H1 (cell line): Measurements from ENCODE around the gene CCNK. TPM values are rescaled to one million over a fixed set of nuclear protein-coding genes. Genes with fewer than 3 reads are reported as not detected.

ENCODE experiments used
- SP1 ChIP-seq: IDR thresholded peaks from 2 replicates; pipeline ENCODE4 v1.6.1; 2011; ENCODE audit warnings: low read depth, low read length
- polyA plus RNA-seq, 7 experiments: library from polyadenylated mRNA; depleted of rRNA in 3 of 7; stranded (reverse) in 5 of 7; unstranded in 2 of 7; fragments of >200 nt in 5 of 7; fragments of 200-250 nt in 2 of 7; gene quantifications; 1 replicate in 5 of 7; 2 replicates in 1 of 7; 4 replicates in 1 of 7; pipeline versions ENCODE4 v1.2.1 to v1.2.3, GENCODE V29; 2011 to 2013; ENCODE audit warnings: missing spikeins in 2 of 7, mixed read lengths in 2 of 7
- total RNA-seq: library from RNA; stranded (reverse); fragmentation: NEBNext Ultra II Directional; extraction: Animal tissue kit (Norgen Biotek cat#: 25700); gene quantifications from 2 replicates; pipeline ENCODE4 v1.2.1, GENCODE V29; 2021
- TF ChIP-seq, protein P1 (sequence below): fragments of 300-600 bp; sonication (generic); IDR thresholded peaks from 2 replicates; pipeline ENCODE4 v1.7.1; 2012; ENCODE audit warnings: low read length, moderate library complexity, mild to moderate bottlenecking, inconsistent platforms; ENCODE audit not compliant: insufficient replicate concordance

The CCNK gene
- total and polyA plus RNA-seq, 2 of the 8 experiments (the other 6 are each of a cell fraction or from before 2014, with no cell fraction given): 10.7 to 82.7 TPM

DNA sequence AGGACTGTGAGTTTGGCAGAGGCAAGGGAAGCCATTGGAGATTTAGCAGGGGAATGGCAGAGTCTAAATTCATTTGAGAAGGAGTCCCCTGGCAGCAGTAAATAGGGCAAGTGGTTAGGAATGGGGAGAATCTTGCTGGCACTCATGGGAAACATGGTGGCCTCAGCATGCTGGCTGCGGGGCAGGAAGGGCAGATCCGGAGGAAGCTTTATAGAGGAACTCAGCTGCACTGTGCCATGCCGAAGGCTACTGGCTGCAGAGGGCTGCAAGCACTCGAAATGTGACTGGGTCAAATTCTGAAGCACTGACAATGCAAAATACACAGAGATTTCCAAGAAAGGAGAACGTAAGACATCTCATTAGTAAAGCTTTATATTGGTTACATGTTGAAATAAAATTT is 23.9 kb downstream of the CCNK start (continued):
- TF ChIP-seq, protein P1, sequence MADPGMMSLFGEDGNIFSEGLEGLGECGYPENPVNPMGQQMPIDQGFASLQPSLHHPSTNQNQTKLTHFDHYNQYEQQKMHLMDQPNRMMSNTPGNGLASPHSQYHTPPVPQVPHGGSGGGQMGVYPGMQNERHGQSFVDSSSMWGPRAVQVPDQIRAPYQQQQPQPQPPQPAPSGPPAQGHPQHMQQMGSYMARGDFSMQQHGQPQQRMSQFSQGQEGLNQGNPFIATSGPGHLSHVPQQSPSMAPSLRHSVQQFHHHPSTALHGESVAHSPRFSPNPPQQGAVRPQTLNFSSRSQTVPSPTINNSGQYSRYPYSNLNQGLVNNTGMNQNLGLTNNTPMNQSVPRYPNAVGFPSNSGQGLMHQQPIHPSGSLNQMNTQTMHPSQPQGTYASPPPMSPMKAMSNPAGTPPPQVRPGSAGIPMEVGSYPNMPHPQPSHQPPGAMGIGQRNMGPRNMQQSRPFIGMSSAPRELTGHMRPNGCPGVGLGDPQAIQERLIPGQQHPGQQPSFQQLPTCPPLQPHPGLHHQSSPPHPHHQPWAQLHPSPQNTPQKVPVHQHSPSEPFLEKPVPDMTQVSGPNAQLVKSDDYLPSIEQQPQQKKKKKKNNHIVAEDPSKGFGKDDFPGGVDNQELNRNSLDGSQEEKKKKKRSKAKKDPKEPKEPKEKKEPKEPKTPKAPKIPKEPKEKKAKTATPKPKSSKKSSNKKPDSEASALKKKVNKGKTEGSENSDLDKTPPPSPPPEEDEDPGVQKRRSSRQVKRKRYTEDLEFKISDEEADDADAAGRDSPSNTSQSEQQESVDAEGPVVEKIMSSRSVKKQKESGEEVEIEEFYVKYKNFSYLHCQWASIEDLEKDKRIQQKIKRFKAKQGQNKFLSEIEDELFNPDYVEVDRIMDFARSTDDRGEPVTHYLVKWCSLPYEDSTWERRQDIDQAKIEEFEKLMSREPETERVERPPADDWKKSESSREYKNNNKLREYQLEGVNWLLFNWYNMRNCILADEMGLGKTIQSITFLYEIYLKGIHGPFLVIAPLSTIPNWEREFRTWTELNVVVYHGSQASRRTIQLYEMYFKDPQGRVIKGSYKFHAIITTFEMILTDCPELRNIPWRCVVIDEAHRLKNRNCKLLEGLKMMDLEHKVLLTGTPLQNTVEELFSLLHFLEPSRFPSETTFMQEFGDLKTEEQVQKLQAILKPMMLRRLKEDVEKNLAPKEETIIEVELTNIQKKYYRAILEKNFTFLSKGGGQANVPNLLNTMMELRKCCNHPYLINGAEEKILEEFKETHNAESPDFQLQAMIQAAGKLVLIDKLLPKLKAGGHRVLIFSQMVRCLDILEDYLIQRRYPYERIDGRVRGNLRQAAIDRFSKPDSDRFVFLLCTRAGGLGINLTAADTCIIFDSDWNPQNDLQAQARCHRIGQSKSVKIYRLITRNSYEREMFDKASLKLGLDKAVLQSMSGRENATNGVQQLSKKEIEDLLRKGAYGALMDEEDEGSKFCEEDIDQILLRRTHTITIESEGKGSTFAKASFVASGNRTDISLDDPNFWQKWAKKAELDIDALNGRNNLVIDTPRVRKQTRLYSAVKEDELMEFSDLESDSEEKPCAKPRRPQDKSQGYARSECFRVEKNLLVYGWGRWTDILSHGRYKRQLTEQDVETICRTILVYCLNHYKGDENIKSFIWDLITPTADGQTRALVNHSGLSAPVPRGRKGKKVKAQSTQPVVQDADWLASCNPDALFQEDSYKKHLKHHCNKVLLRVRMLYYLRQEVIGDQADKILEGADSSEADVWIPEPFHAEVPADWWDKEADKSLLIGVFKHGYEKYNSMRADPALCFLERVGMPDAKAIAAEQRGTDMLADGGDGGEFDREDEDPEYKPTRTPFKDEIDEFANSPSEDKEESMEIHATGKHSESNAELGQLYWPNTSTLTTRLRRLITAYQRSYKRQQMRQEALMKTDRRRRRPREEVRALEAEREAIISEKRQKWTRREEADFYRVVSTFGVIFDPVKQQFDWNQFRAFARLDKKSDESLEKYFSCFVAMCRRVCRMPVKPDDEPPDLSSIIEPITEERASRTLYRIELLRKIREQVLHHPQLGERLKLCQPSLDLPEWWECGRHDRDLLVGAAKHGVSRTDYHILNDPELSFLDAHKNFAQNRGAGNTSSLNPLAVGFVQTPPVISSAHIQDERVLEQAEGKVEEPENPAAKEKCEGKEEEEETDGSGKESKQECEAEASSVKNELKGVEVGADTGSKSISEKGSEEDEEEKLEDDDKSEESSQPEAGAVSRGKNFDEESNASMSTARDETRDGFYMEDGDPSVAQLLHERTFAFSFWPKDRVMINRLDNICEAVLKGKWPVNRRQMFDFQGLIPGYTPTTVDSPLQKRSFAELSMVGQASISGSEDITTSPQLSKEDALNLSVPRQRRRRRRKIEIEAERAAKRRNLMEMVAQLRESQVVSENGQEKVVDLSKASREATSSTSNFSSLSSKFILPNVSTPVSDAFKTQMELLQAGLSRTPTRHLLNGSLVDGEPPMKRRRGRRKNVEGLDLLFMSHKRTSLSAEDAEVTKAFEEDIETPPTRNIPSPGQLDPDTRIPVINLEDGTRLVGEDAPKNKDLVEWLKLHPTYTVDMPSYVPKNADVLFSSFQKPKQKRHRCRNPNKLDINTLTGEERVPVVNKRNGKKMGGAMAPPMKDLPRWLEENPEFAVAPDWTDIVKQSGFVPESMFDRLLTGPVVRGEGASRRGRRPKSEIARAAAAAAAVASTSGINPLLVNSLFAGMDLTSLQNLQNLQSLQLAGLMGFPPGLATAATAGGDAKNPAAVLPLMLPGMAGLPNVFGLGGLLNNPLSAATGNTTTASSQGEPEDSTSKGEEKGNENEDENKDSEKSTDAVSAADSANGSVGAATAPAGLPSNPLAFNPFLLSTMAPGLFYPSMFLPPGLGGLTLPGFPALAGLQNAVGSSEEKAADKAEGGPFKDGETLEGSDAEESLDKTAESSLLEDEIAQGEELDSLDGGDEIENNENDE: no peak
- TF ChIP-seq SP1: no peak
